SIG-M5 (cell line): Measurements from ENCODE around the gene MCCD1.
"Not testable (repeated sequence)": the region's sequence is repeated elsewhere in the genome, so short reads cannot be mapped to it uniquely, and the experiment has no call there.

Source experiments
- DNase-seq: peaks from one replicate; lab custom pipeline; 2025; lab: John Stamatoyannopoulos, UW

Gene MCCD1, protein sequence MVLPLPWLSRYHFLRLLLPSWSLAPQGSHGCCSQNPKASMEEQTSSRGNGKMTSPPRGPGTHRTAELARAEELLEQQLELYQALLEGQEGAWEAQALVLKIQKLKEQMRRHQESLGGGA

DNA sequence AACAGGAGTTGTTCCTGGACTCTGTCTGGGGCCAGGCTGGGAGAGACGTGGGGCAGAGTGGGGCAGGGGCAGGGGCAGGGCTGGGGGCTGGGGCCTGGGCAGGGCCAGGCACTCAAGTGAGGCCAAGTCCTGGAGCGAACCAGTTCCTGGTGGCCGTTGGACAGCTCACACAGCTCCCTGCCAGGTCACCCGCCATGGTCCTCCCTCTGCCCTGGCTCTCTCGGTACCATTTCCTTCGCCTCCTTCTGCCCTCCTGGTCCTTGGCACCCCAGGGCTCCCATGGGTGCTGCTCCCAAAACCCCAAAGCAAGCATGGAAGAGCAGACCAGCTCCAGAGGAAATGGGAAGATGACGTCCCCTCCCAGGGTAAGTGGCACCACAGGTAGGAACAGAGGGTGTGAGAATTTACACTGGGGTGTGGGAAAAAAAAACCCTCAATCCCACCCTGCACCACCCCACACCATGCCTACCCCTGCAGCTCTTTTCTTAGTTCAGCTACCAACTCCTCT, at the start of gene MCCD1:
MCCD1 (plus strand) TSS at position 142 of the 508 bp plus-strand sequence; CDS start at position 195, 53 bp downstream.
- no peak for DNase-seq

DNA sequence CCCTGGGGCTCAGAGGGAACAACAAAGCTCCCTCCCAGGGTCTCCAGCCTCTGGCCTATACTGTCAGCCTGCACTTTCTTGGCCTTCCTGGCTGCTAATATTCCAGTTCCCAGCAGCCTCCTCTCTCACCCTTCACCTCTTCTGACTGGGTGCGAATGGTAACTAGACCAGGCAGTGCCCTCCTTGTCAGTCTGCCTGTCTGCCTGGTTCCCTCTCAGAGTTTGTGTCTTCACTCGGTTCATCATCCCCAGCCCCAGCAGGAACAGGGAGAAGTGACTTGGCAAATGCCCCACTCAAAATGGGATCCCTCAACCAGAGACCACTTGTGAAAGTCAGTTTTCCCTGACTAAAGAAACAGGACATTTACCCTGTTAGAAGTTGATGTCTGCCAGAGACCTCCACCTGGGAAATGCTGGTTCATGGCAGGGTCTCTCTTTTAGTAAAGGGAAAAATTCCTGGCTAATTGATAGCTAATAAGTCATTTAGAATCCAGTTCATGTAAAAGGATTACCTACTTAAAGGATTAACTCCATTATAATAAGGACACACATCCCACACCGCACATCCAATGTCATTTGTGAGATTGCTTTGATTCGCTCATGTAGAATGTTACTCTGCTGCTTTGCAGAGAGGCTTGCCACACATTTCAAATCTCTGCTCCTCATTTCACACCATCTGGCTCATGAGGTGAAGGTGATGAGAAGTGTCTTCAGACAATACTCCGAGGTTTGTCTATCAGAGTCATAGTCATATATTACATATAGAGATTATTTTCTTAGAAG, 49.4 kb upstream of the MCCD1 start:
- DNase-seq: no peak

DNA sequence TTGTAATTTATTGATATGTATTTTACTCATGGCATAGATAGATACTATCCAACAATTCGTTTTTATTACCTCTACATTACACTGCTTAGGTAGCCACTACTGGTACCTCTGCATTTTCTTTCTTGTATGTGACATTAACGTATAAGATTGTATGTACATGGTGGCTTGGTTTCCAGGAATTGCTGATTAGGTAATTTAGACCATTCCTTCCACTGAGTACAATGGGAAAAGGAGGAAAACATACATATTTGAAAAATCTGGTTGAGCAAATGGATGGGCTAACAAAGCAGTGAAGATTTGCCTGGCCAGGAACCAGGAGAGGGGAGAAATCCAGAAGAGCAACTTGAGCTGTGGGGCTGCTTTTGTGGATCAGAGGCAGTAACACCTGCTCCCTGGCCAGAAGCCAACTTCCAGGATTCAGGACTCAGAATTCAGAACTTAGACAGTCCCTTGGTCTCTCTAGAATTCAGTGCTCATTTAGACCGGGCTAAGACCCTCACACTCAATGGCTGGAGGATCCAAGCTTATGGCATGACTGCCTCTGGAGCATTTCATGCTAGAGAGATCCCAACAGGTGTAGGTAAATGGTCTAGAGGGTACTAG, 48.7 kb upstream of the MCCD1 start:
- no peak for DNase-seq

GRCh38 chr6:31480574-31480973, 48.2 kb upstream of the MCCD1 start:
- no peak for DNase-seq

DNA sequence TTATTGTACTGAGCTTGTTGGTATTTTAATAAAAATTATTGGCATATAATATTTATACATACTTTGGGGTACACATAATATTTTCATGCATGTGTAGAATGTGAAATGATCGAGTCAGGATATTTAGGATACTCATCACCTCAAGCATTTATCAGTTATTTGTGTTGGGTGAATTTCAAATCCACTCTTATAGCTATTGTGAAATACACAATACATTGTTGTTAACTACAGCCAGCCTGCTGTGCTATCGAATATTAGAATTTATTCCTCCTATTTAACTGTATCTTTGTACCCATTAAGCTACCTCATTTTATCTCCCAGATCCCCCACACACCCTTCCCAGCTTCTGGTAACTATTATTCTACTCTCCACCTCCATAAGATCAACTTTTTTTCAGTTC, 45.4 kb upstream of the MCCD1 start:
- no peak for DNase-seq

GRCh38 chr6:31485055-31485454, 43.7 kb upstream of the MCCD1 start:
- no peak for DNase-seq

GRCh38 chr6:31486065-31486837, 42.5 kb upstream of the MCCD1 start:
- not testable (repeated sequence) for DNase-seq

DNA sequence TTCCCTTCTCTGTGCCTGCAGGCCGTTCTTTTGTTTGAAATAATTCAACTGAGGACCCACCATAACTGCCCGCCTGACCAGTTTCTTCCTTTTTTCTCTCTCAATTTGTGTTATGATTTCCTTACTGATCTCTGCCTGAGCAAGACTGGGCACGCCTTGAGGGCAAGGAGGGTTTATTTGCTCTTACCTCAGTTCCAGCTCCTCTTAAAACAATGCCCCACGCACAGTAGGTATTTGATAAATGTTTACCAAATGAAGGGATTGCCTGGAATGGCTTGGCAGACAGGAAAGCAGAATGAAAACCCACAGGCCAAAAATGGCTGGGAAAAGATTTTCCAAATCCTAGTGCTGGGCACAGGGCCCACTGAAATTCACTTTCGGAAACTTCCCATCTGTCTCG, 41.1 kb upstream of the MCCD1 start:
- DNase-seq: not testable (repeated sequence)

- no peak for DNase-seq
Observed at GRCh38 chr6:31489086-31489485, 39.7 kb upstream of the MCCD1 start.

DNA sequence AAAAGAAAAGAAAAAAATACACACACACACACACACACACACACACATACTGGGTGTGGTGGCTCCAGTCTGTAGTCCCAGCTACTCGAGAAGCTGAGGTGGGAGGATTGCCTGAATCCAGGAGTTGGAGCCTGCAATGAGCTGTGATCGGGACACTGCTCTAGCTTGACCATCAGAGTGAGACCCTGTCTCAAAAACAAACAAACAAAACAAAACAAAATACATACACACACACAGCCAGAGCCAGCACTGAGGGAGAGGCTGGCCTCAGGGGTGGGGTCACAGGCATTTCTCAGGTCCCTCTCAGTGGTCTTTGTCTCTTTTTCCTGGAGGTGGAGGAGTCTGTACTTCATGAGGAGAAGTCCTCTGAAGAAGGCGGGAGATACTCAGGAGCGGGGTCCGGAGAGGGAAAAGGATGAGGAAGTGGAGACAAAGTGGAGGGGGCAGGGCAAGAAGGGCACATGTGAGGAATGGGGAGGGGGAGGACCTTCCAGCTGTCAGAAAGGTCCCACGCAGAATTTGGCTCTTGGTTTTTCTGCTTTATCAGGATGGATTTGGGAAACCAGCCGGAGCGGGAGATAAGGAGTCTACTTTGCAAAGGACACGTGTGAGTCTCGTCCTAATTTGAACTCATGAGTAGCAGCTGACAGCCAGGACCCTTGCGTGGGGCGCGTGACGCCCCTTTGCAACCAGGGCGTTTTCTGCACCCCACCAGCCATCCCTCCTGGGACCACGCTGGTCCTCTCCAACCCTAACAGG, 38.5 kb upstream of the MCCD1 start:
- DNase-seq: no peak

GRCh38 chr6:31493550-31493874, 35.2 kb upstream of the MCCD1 start:
- DNase-seq: not testable (repeated sequence)

GRCh38 chr6:31493875-31494694, 34.7 kb upstream of the MCCD1 start:
- no peak for DNase-seq

- DNase-seq: no peak
Observed at GRCh38 chr6:31495580-31495979, 33.2 kb upstream of the MCCD1 start.

GRCh38 chr6:31496826-31497225, 31.9 kb upstream of the MCCD1 start:
- not testable (repeated sequence) for DNase-seq

DNA sequence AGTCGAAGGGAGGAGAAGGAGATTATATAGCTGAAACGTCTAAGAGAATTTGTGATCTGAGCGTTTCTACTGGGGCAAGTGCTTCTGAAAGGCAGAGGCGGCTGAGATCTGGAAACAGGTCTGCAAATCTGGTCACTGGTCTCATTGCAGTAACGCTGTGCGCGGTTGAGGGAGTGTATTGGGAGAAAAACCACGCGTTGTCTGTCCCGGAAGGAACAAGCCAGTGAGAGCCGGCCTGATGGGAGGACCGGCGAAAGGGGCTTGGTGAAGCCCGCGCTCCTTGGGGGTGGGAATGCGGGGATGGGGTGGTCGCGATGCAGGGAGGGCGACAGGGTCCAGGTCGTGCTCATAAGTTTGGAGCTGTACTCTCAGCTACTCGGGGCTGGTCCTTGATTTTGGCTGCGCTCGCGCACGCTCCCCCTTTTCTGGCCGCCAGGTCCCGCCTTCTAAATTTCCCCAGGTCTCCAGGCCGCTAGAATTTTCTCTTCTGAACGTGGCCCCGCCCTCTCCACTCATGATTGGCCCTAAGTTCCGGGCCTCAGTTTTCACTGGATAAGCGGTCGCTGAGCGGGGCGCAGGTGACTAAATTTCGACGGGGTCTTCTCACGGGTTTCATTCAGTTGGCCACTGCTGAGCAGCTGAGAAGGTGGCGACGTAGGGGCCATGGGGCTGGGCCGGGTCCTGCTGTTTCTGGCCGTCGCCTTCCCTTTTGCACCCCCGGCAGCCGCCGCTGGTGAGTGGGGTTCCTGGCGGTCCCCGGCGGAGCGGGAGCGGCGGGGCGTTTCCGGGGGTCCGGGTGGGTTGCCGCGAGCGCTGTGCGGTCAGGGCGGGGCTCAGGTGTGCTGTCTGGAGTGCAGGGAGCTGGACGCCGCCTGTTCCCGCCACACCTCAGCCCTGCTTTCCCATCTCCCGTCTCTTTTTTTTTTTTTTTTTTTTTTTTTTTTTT, 31.0 kb upstream of the MCCD1 start, which contains the start of gene MICB:
MICB (plus strand) TSS at position 615 of the 946 bp plus-strand sequence; CDS start at position 664, 49 bp downstream.
- DNase-seq: no peak

- DNase-seq: no peak
Observed at GRCh38 chr6:31498748-31499147, 30.0 kb upstream of the MCCD1 start.

- not testable (repeated sequence) for DNase-seq
Observed at GRCh38 chr6:31499648-31500047, 29.1 kb upstream of the MCCD1 start.

DNA sequence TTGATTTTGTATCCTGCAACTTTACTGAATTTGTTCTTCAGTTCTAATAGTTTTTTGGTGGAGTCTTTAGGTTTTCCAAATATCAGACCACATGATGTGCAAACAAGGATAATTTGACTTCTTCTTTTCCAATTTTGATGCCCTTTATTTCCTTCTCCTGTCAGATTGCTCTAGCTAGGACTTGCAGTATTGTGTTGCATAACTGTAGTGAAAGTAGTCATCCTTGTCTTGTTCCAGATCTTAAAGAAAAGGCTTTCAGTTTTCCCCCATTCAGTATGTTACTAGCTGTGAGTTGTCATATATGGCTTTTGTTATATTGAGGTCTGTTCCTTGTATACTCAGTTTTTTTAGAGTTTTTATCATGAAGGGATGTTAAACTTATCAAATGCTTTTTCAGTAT, 26.2 kb upstream of the MCCD1 start:
- no peak for DNase-seq

GRCh38 chr6:31509036-31509435, 19.7 kb upstream of the MCCD1 start:
- DNase-seq: not testable (repeated sequence)

- DNase-seq: no peak
Observed at GRCh38 chr6:31510007-31510406, 18.8 kb upstream of the MCCD1 start.
